Endothelial cell of umbilical vein (primary cell): ENCODE results near the gene RTL10. TPM values are rescaled to one million over a fixed set of nuclear protein-coding genes. Genes with fewer than 3 reads are reported as not detected.
A peak's percentile ranks its signal among the peaks of the same experiment; 100 is the strongest.

Source experiments
- BruUV-seq: library from RNA; stranded (reverse); fragments of 400-500 nt; replicated peaks from 2 replicates; lab custom pipeline; 2021; lab: Mats Ljungman, UMichigan
- CTCF ChIA-PET: fragments of 300-600, 350-600 bp; sonication (Branson Sonifier 250); formaldehyde crosslinking; loops from one replicate; lab custom pipeline; 2021; ENCODE audit warnings: antibody characterized with exemption, inconsistent platforms; lab: Charles Lee
- POLR2A ChIA-PET: fragments of 300-600, 350-600 bp; sonication (Branson Sonifier 250); formaldehyde crosslinking; loops from one replicate; lab custom pipeline; 2021; ENCODE audit warnings: antibody characterized with exemption, inconsistent platforms; lab: Charles Lee
- DNase-seq: peaks from one replicate; pipeline ENCODE4 v3.0.0-alpha.2; 2011; ENCODE audit warnings: low read depth, low spot score
- FAIRE-seq: peaks from 2 replicates; lab custom pipeline; 2011; peaks lifted over from hg19 to GRCh38; lab: Jason Lieb, UNC
- H2AFZ ChIP-seq: 2 replicates; pipeline ENCODE4 v1.6.0; 2012; ENCODE audit warnings: low read depth, low read length, control low read depth, inconsistent platforms
- H3K27ac ChIP-seq: 2 replicates; pipeline ENCODE4 v1.5.1; 2011; ENCODE audit warnings: low read depth, mild to moderate bottlenecking, control low read depth, low read length, moderate library complexity; ENCODE audit not compliant: insufficient read depth
- H3K27me3 ChIP-seq, 2 experiments: 2 replicates each; pipeline versions ENCODE4 v1.6.0 to v1.6.1; 2011; ENCODE audit warnings: low read length in 2 of 2, mixed read lengths in 1 of 2; ENCODE audit not compliant: control insufficient read depth in 2 of 2, insufficient read depth in 2 of 2
- H3K36me3 ChIP-seq, 2 experiments: 2 replicates in 1 of 2; 3 replicates in 1 of 2; pipeline ENCODE4 v1.5.1; 2011; ENCODE audit warnings: low read length in 2 of 2, mild to moderate bottlenecking in 1 of 2, moderate library complexity in 1 of 2; ENCODE audit not compliant: control insufficient read depth in 2 of 2, insufficient read depth in 2 of 2; ENCODE audit errors: extremely low read depth in 1 of 2
- H3K4me1 ChIP-seq: 3 replicates; pipeline ENCODE4 v1.5.1; 2011; ENCODE audit warnings: mild to moderate bottlenecking, low read length; ENCODE audit not compliant: control insufficient read depth, insufficient read depth; ENCODE audit errors: extremely low read depth
- H3K4me2 ChIP-seq: 2 replicates; pipeline ENCODE4 v1.6.1; 2011; ENCODE audit warnings: low read length, control low read depth, mixed read lengths; ENCODE audit not compliant: insufficient read depth
- H3K4me3 ChIP-seq, 3 experiments: fragments of 200-600 bp in 1 of 3; sonication (generic), shearing (Covaris generic) in 1 of 3; replicated peaks in 1 of 3; 2 replicates each; pipeline ENCODE4 v1.5.1; 2011 to 2016; ENCODE audit warnings: control low read depth in 3 of 3, low read length in 3 of 3, mild to moderate bottlenecking in 2 of 3, inconsistent platforms in 1 of 3, low read depth in 1 of 3, moderate library complexity in 1 of 3; ENCODE audit not compliant: insufficient read depth in 1 of 3
- H3K79me2 ChIP-seq: 2 replicates; pipeline ENCODE4 v1.6.0; 2012; ENCODE audit warnings: low read length, inconsistent platforms; ENCODE audit not compliant: control insufficient read depth, insufficient read depth
- H3K9ac ChIP-seq: replicated peaks from 2 replicates; pipeline ENCODE3; 2011; ENCODE audit warnings: low read length, control low read depth; ENCODE audit not compliant: insufficient read depth; ENCODE audit errors: extremely low read depth
- H3K9me1 ChIP-seq: replicated peaks from 3 replicates; pipeline ENCODE4 v1.6.0; 2011; ENCODE audit warnings: mild to moderate bottlenecking, low read length; ENCODE audit not compliant: control insufficient read depth, insufficient read depth; ENCODE audit errors: extremely low read depth
- H3K9me3 ChIP-seq: replicated peaks from 2 replicates; pipeline ENCODE4 v1.5.1; 2012; ENCODE audit warnings: low read length, inconsistent platforms; ENCODE audit not compliant: control insufficient read depth, insufficient read depth
- H4K20me1 ChIP-seq: replicated peaks from 2 replicates; pipeline ENCODE3; 2011; ENCODE audit warnings: mild to moderate bottlenecking, low read length; ENCODE audit not compliant: control insufficient read depth, insufficient read depth; ENCODE audit errors: extremely low read depth
- CTCF ChIP-seq, 2 donors: IDR thresholded peaks; 1 replicate in 1 of 2; 2 replicates in 1 of 2; pipeline ENCODE4 v1.5.1; 2011; ENCODE audit warnings: low read length in 2 of 2, mild to moderate bottlenecking in 2 of 2, moderate library complexity in 2 of 2, control low read depth in 1 of 2, inconsistent platforms in 1 of 2, low read depth in 1 of 2; ENCODE audit not compliant: insufficient read depth in 1 of 2; ENCODE audit errors: extremely low read depth in 1 of 2
- EZH2 ChIP-seq: IDR thresholded peaks from 2 replicates; pipeline ENCODE4 v1.6.1; 2012; ENCODE audit warnings: borderline replicate concordance, low read depth, mild to moderate bottlenecking, moderate library complexity, low read length, inconsistent platforms; ENCODE audit not compliant: severe bottlenecking
- FOS ChIP-seq: IDR thresholded peaks from 2 replicates; pipeline ENCODE4 v1.6.1; 2011; ENCODE audit warnings: mild to moderate bottlenecking, low read length, moderate library complexity, borderline replicate concordance; ENCODE audit not compliant: insufficient read depth
- GATA2 ChIP-seq: IDR thresholded peaks from 2 replicates; pipeline ENCODE4 v1.7.0; 2011; ENCODE audit warnings: low read depth, mild to moderate bottlenecking, moderate library complexity, mixed read lengths, low read length; ENCODE audit not compliant: insufficient read length, insufficient read depth
- JUN ChIP-seq: IDR thresholded peaks from 2 replicates; pipeline ENCODE4 v1.6.1; 2011; ENCODE audit warnings: borderline replicate concordance, low read depth; ENCODE audit not compliant: insufficient read length, insufficient read depth
- MAX ChIP-seq: IDR thresholded peaks from 2 replicates; pipeline ENCODE4 v1.6.1; 2011; ENCODE audit not compliant: insufficient read depth, insufficient read length
- MYC ChIP-seq: IDR thresholded peaks from one replicate; pipeline ENCODE4 v1.6.1; 2011; ENCODE audit warnings: mild to moderate bottlenecking, low read depth, low read length
- POLR2A ChIP-seq: IDR thresholded peaks from 2 replicates; pipeline ENCODE4 v1.6.1; 2012; ENCODE audit warnings: low read depth, mild to moderate bottlenecking, control low read depth, low read length
- POLR2AphosphoS5 ChIP-seq: IDR thresholded peaks from 2 replicates; pipeline ENCODE4 v1.6.1; 2012; ENCODE audit warnings: low read depth, mild to moderate bottlenecking, control low read depth, low read length, moderate library complexity; ENCODE audit not compliant: insufficient read depth
- dilution Hi-C: fragments of 300-500 bp; cut with MboI; formaldehyde crosslinking; loops from one replicate; pipeline ENCODE4 v1.15.0; 2019; ENCODE audit warnings: low sequenced_read_pairs; ENCODE audit not compliant: extremely low pct_ligation_motif_present
- intact Hi-C: fragments of 100-400 bp; cut with micrococcal nuclease; formaldehyde crosslinking; loops from one replicate; pipeline ENCODE4 v1.10.0; 2022
- polyA plus RNA-seq, 4 experiments: library from polyadenylated mRNA; depleted of rRNA in 3 of 4; stranded (reverse) in 3 of 4; unstranded in 1 of 4; fragments of >200 nt; gene quantifications; 2 replicates each; pipeline versions ENCODE4 v1.2.1 to v1.2.3, GENCODE V29; 2011 to 2012; ENCODE audit warnings: missing spikeins in 1 of 4
- total RNA-seq: library from RNA; stranded (reverse); gene quantifications from 2 replicates; pipeline ENCODE4 v1.2.3, GENCODE V29; 2021

Gene RTL10
- total and polyA plus RNA-seq, 2 donors (not counting 3 experiments of a cell fraction or from before 2014, with no cell fraction given): 31.9 to 40.8 TPM

GRCh38 chr22:19848298-19849224, 6.1 kb downstream of the RTL10 start:
- H4K20me1 ChIP-seq: no peaks in the 10 kb centered on the region
- peak; percentile 23 for DNase-seq

More at GRCh38 chr22:19848298-19849224, 6.1 kb downstream of the RTL10 start:
- Histone ChIP-seq H3K9me1 (no peaks in the 10 kb centered on the region), H2AFZ (no peak overlapping the region), H3K9ac (no peak overlapping the region), H3K27me3 (no peaks in the 10 kb centered on the region), H3K27ac (no peak overlapping the region), H3K36me3 (peaks cover 15 to 25% of the 10 kb centered on the region in 2 experiments), H3K4me1 (peaks cover 43% of the 10 kb centered on the region), H3K4me3 (no peak overlapping the region), H3K9me3 (no peaks in the 10 kb centered on the region), H3K79me2 (peaks cover 38% of the 10 kb centered on the region), H3K4me2 (no peak overlapping the region)
- intact Hi-C loops (no loop called here), dilution Hi-C loops (no loop called here)
- no TSS peak for BruUV-seq
- FAIRE-seq: peak; percentile 72
- TF ChIP-seq CTCF (IDR thresholded peaks at IDR 0.05; ENCODE audit: extremely low read depth in 1 of 2, insufficient read depth in 1 of 2, low read depth in 1 of 2, low read length in 2 of 2) (no peak), MYC (no peak), POLR2AphosphoS5 (peak; percentile 39), EZH2 (no peak), JUN (no peak), GATA2 (no peak), MAX (no peak), FOS (no peak), POLR2A (peak; percentile 8)
- POLR2A ChIA-PET: interaction anchor here (1.2 kb wide), 1 partner anchor 23 kb away, joined by 3 read pairs; no protein-coding TSS in a partner anchor
- CTCF ChIA-PET: interaction anchor here (1.3 to 2.7 kb wide), 4 partner anchors 27 to 118 kb away, joined by 3 to 10 read pairs (median 4); no protein-coding TSS in a partner anchor
